Measurements from ENCODE around the gene SLC26A8.

GRCh38 chr6:35962779-35963560 is 61.5 kb downstream of the SLC26A8 start:
- no peak for TF ChIP-seq CTCF (IDR thresholded peaks at IDR 0.05; ENCODE audit: low read depth, low read length, missing input control)
- TF ChIP-seq RAD21 (IDR thresholded peaks at IDR 0.05): no peak
- TF ChIP-seq FOXA2 (IDR thresholded peaks at IDR 0.05): no peak
- no peak for TF ChIP-seq YY1 (IDR thresholded peaks at IDR 0.05)
- no peak for TF ChIP-seq MAX (IDR thresholded peaks at IDR 0.05)

All from liver (tissue), 3 donors.